GM23248 (cell line): Measurements from ENCODE around the gene RXRA. TPM values are rescaled to one million over a fixed set of nuclear protein-coding genes. Genes with fewer than 3 reads are reported as not detected.

Experiments used
- DNase-seq: peaks from one replicate; pipeline ENCODE4 v3.0.0-alpha.2; 2015
- H2AFZ ChIP-seq: fragments of 200-600 bp; sonication (generic); 2 replicates; pipeline ENCODE4 v1.6.1; 2016; ENCODE audit warnings: antibody characterized with exemption
- H3F3A ChIP-seq: fragments of 200-600 bp; sonication (generic); 2 replicates; pipeline ENCODE4 v1.6.1; 2016; ENCODE audit warnings: mild to moderate bottlenecking, antibody characterized with exemption, mixed run types; ENCODE audit not compliant: insufficient read depth
- H3K27ac ChIP-seq: fragments of 200-600 bp; sonication (generic); 2 replicates; pipeline ENCODE4 v1.5.1; 2016; ENCODE audit warnings: mild to moderate bottlenecking
- H3K27me3 ChIP-seq: fragments of 200-600 bp; sonication (generic); replicated peaks from 2 replicates; pipeline ENCODE4 v1.6.1; 2016; ENCODE audit warnings: mild to moderate bottlenecking; ENCODE audit not compliant: insufficient read depth
- H3K36me3 ChIP-seq: fragments of 200-600 bp; sonication (generic); 2 replicates; pipeline ENCODE4 v1.6.1; 2016; ENCODE audit warnings: low read depth, mild to moderate bottlenecking
- H3K4me1 ChIP-seq: fragments of 200-600 bp; sonication (generic); 2 replicates; pipeline ENCODE4 v1.6.1; 2016; ENCODE audit warnings: mild to moderate bottlenecking; ENCODE audit not compliant: insufficient read depth
- H3K4me2 ChIP-seq: fragments of 200-600 bp; sonication (generic); one replicate; pipeline ENCODE4 v1.6.1; 2016; ENCODE audit warnings: mild to moderate bottlenecking; ENCODE audit not compliant: unreplicated experiment
- H3K4me3 ChIP-seq: fragments of 200-600 bp; sonication (generic); 2 replicates; pipeline ENCODE4 v1.5.1; 2016; ENCODE audit warnings: mild to moderate bottlenecking
- H3K79me2 ChIP-seq: fragments of 200-600 bp; sonication (generic); 2 replicates; pipeline ENCODE4 v1.6.1; 2016; ENCODE audit warnings: mild to moderate bottlenecking; ENCODE audit not compliant: insufficient read depth
- H3K9ac ChIP-seq: fragments of 200-600 bp; sonication (generic); 2 replicates; pipeline ENCODE4 v1.6.1; 2016; ENCODE audit warnings: mild to moderate bottlenecking
- H3K9me2 ChIP-seq: fragments of 200-600 bp; sonication (generic); 2 replicates; pipeline ENCODE4 v1.6.1; 2016; ENCODE audit warnings: mixed run types, mild to moderate bottlenecking, moderate library complexity; ENCODE audit not compliant: insufficient read depth
- H3K9me3 ChIP-seq: fragments of 200-600 bp; sonication (generic); one replicate; pipeline ENCODE4 v1.6.1; 2017; ENCODE audit warnings: low read depth
- H4K20me1 ChIP-seq: fragments of 200-600 bp; sonication (generic); 2 replicates; pipeline ENCODE4 v1.6.0; 2016; ENCODE audit not compliant: insufficient read depth
- EZH2 ChIP-seq: fragments of 200-600 bp; sonication (generic); IDR thresholded peaks from 2 replicates; pipeline ENCODE4 v1.6.1; 2018; ENCODE audit warnings: antibody characterized with exemption, mild to moderate bottlenecking; ENCODE audit not compliant: insufficient read depth, poor library complexity, severe bottlenecking
- EZH2phosphoT487 ChIP-seq: fragments of 200-600 bp; sonication (generic); IDR thresholded peaks from 2 replicates; pipeline ENCODE4 v1.6.1; 2018; ENCODE audit warnings: antibody characterized with exemption, moderate library complexity, mild to moderate bottlenecking, low read depth; ENCODE audit not compliant: insufficient read depth
- WGBS, 2 experiments: methylation state at CpG; one replicate each; pipeline ENCODE4 v1.1.6; 2015 to 2017; ENCODE audit warnings: low lambda C conversion rate in 2 of 2, low coverage in 1 of 2; ENCODE audit errors: missing lambda C conversion rate in 2 of 2; 5-methylcytosine and 5-hydroxymethylcytosine counted together
- in situ Hi-C: fragments of 300-500 bp; cut with MboI; formaldehyde crosslinking; loops from 2 replicates; pipeline ENCODE4 v1.15.0; 2020
- polyA plus RNA-seq: library from polyadenylated mRNA; unstranded; fragments of >200 nt; fragmentation: Nextera tagmentation; extraction: Ambion mirVana; gene quantifications from 2 replicates; pipeline ENCODE4 v1.2.1, GENCODE V29; 2016
- total RNA-seq: library from RNA; depleted of rRNA; stranded (reverse); fragments of >200 nt; shearing (Covaris generic); gene quantifications from 2 replicates; pipeline ENCODE4 v1.2.3, GENCODE V29; 2014

RXRA gene
- total and polyA plus RNA-seq, 2 experiments from 2014 or later = 3.9 to 34.8 TPM

DNA sequence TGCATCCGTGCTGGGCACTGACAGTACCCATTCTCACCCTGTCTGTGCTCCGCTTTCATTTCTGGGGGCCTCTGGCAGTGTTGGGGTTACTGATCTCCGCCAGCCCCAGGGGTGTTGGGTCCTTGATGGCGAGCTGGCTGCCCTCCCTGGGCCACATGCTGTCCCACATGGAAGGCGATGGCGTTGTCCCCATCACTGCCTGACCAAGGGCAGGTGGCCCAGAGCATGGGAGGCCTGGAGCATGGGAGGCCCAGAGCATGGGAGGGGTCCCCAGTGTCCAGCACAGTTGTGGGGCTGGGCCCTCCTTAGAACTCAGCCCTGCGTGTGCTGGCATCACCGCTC, 50.9 kb downstream of the RXRA start:
- H3K4me3 ChIP-seq = no peak overlapping the region
- H4K20me1 ChIP-seq = peaks cover 7% of the 10 kb centered on the region; the same call in 1 of the 2 replicates
- H3F3A ChIP-seq = no peaks in the 10 kb centered on the region
- no peaks in the 10 kb centered on the region for H3K9me2 ChIP-seq
- no peak overlapping the region for H2AFZ ChIP-seq
- no peaks in the 10 kb centered on the region for H3K36me3 ChIP-seq
- H3K79me2 ChIP-seq = peaks cover 99% of the 10 kb centered on the region
- in situ Hi-C loops = no loop called here
- WGBS, 2 experiments = 74 to 85% methylated on average over 5 to 8 of the region's 8 CpGs
- no peaks in the 10 kb centered on the region for H3K9me3 ChIP-seq
- no peak for TF ChIP-seq EZH2
- no peak overlapping the region for H3K4me2 ChIP-seq
- no peak for DNase-seq
- no peaks in the 10 kb centered on the region for H3K27me3 ChIP-seq
- H3K4me1 ChIP-seq = peaks cover 23% of the 10 kb centered on the region
- no peak overlapping the region for H3K27ac ChIP-seq
- no peak overlapping the region for H3K9ac ChIP-seq

DNA sequence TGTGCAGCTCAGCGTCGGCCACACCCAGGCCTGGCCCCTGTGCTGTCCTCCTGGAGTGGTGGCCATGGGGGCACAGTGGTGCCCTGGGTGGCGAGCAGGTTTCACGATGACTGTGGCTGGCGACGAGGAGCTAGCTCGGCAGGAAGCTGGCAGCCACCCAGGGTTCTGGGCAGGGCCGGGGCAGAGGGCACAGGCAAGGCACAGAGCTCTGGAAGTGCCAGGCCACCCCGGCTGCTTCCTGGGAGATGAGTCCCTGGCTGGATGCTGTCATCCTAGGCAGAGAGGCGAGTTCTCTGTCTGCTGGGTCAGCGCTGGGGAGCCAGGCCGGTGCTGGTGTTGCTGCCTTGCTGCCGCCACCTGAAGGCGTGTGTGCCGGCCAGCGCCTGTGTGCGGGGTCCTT, 51.7 kb downstream of the RXRA start:
- H3K36me3 ChIP-seq = no peaks in the 10 kb centered on the region
- WGBS, 2 experiments = 51 to 62% methylated on average over 16 of the region's 17 CpGs
- H2AFZ ChIP-seq = no peak overlapping the region
- H3K4me2 ChIP-seq = no peak overlapping the region
- no peak overlapping the region for H3K27ac ChIP-seq
- peak; percentile 47 for DNase-seq
- TF ChIP-seq EZH2phosphoT487 = no peak
- TF ChIP-seq EZH2 = no peak
- H3K9ac ChIP-seq = no peak overlapping the region
- in situ Hi-C loops = no loop called here
- no peaks in the 10 kb centered on the region for H3K9me2 ChIP-seq
- H3K79me2 ChIP-seq = peaks cover 99% of the 10 kb centered on the region
- H3K9me3 ChIP-seq = no peaks in the 10 kb centered on the region
- H3K4me3 ChIP-seq = no peak overlapping the region
- H3F3A ChIP-seq = no peaks in the 10 kb centered on the region
- H4K20me1 ChIP-seq = peaks cover 7% of the 10 kb centered on the region; the same call in 1 of the 2 replicates
- no peaks in the 10 kb centered on the region for H3K27me3 ChIP-seq
- H3K4me1 ChIP-seq = peaks cover 18% of the 10 kb centered on the region

DNA sequence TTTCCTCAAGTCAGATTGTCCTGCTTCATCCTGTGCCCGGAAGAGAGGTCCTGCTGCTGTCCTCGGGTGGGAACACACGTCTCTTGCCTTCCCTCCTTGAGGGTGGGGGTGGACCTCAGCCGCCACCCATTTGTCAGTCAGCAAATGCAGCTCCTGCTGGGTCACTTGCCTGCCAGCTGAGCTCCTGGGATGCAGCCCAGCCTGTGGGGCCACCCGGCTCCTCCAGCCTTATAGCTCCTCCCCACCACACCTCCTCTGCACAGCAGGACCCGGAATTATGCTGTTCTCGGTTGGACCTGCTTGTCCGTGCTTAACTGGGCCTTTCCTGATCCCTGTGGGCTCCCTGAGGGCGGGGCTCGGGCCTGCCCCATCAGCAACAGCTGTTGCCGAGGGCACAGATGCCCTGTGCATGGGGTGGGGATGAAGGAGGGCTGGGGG, 52.7 kb downstream of the RXRA start:
- H3K4me2 ChIP-seq = peak overlapping the region; percentile 1
- H4K20me1 ChIP-seq = peaks cover 7% of the 10 kb centered on the region; the same call in 1 of the 2 replicates
- no peaks in the 10 kb centered on the region for H3F3A ChIP-seq
- H3K79me2 ChIP-seq = peaks cover 99% of the 10 kb centered on the region
- whole genome bisulfite sequencing, 2 experiments = 36 to 41% methylated on average over 10 to 11 of the region's 11 CpGs
- H3K36me3 ChIP-seq = no peaks in the 10 kb centered on the region
- peak; percentile 71 for DNase-seq
- no peak overlapping the region for H3K27ac ChIP-seq
- H3K9ac ChIP-seq = no peak overlapping the region
- peaks cover 16% of the 10 kb centered on the region for H3K4me1 ChIP-seq
- no peaks in the 10 kb centered on the region for H3K27me3 ChIP-seq
- no peak for TF ChIP-seq EZH2phosphoT487
- H3K9me3 ChIP-seq = no peaks in the 10 kb centered on the region
- no peaks in the 10 kb centered on the region for H3K9me2 ChIP-seq
- no peak overlapping the region for H2AFZ ChIP-seq
- in situ Hi-C loops = no loop called here
- no peak overlapping the region for H3K4me3 ChIP-seq

DNA sequence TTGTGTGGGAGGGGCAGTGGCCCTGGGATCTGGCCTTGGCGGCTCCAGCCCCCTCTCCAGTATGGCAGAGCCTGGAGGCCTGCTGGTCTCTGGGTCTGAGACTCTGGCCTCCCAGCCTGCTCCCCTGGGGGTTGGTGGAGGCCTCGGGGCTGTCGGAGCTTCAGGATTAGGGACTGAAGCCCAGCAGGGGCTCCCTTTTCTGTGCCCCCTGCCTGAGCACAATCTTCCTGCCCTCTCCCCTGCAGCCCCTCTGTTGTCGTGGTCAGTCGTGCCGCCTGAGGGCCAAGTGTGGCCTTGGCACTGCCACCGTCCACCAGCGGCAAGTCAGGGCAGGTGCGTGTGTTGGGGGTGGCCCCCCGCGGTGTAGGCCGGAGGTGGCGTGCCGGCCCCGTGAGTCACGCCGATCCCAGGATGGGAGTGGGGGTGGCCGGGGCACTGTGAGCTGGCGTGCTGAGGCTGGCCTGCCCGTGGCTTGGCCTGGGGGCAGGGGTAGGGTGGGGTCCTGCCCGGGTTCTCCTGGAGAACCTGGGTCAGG, 53.6 kb downstream of the RXRA start:
- Histone ChIP-seq H3K4me2 (no peak overlapping the region), H3K4me3 (no peak overlapping the region), H4K20me1 (peaks cover 7% of the 10 kb centered on the region; the same call in 1 of the 2 replicates), H2AFZ (no peak overlapping the region), H3K27ac (no peak overlapping the region), H3K4me1 (peaks cover 19% of the 10 kb centered on the region), H3K9ac (no peak overlapping the region), H3K27me3 (no peaks in the 10 kb centered on the region), H3F3A (no peaks in the 10 kb centered on the region), H3K79me2 (peaks cover 99% of the 10 kb centered on the region), H3K9me3 (no peaks in the 10 kb centered on the region), H3K36me3 (no peaks in the 10 kb centered on the region), H3K9me2 (no peaks in the 10 kb centered on the region)
- DNase-seq = no peak
- WGBS, 2 experiments = 78 to 81% methylated on average over 20 to 21 of the region's 21 CpGs
- no peak for TF ChIP-seq EZH2phosphoT487
- TF ChIP-seq EZH2 = no peak
- in situ Hi-C loops = no loop called here

DNA sequence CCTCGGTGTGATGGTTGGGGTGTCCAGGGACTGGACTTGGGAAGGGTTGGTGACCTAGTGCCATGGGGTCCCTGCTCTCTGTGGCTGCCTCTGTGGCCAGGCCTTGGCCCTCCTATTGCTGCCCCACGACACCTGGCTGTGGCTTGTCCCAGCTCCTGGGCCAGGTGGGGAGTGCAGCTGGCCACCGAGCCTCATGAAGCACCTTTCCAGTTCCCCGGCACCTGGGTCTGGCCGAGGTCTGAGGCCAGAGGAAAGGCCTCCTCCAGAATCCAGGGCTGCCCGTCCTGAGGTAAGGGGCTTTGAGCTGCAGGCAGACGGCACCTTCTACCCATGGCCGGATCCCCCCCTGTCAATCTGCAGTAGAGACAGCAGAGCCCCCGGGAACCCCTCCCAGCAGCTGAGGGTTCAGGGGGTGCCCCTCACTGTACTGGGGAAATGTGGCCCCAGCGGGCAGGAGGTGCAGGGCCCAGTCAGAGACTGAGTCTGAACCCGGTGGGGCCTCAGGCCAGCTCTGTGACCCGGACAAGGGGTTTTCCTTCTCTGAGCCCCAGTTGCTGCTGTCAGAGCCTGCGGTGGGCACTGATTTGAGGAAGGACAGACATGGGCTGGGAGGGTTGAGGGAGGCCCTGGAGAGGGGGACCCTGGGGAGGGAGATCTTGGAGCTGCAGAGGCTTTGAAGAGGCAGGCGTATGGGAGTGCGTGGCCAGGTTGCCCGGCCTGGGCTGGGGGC, 54.5 kb downstream of the RXRA start:
- in situ Hi-C loops = no loop called here
- no peaks in the 10 kb centered on the region for H3K9me2 ChIP-seq
- peaks cover 15% of the 10 kb centered on the region for H3K4me1 ChIP-seq
- 89% methylated on average over 15 to 16 of the region's 16 CpGs for WGBS, 2 experiments
- no peak overlapping the region for H3K4me3 ChIP-seq
- no peaks in the 10 kb centered on the region for H3K36me3 ChIP-seq
- no peaks in the 10 kb centered on the region for H3F3A ChIP-seq
- H2AFZ ChIP-seq = no peak overlapping the region
- H3K79me2 ChIP-seq = peaks cover 99% of the 10 kb centered on the region
- TF ChIP-seq EZH2phosphoT487 = no peak
- TF ChIP-seq EZH2 = no peak
- H3K9ac ChIP-seq = no peak overlapping the region
- no peaks in the 10 kb centered on the region for H3K27me3 ChIP-seq
- no peak overlapping the region for H3K27ac ChIP-seq
- H3K4me2 ChIP-seq = no peak overlapping the region
- peaks cover 7% of the 10 kb centered on the region; the same call in 1 of the 2 replicates for H4K20me1 ChIP-seq
- no peaks in the 10 kb centered on the region for H3K9me3 ChIP-seq
- no peak for DNase-seq
